ENCODE data around the gene ADAMTSL3. TPM values are rescaled to one million over a fixed set of nuclear protein-coding genes. Genes with fewer than 3 reads are reported as not detected.

ADAMTSL3 gene
- total RNA-seq, 4 donors from 2014 or later: 16.2 to 19.7 (median 19.3) TPM

DNA sequence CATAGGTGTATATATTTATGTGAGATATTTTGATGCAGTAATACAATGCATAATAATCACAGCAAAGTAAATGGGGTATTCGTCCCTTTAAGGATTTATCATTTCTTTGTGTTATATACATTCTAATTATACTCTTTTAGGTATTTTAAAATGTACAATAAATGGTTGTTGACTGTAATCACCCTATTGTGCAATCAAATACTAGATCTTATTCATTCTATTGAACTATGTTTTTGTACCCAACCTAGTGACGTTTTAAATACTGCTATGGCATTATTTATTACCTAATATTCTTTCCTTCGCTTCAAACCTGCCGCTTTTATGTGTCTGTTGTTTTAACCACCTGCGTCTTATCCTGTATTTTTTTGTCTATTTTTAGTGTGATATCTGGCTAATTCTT, 132.4 kb downstream of the ADAMTSL3 start:
- H3K27me3 ChIP-seq: no peaks in the 10 kb centered on the region
- no peak overlapping the region for H3K4me3 ChIP-seq
- H3K36me3 ChIP-seq: no peaks in the 10 kb centered on the region
- no peak for DNase-seq (ENCODE audit: low spot score in 2 of 2)
- TF ChIP-seq, protein P1, sequence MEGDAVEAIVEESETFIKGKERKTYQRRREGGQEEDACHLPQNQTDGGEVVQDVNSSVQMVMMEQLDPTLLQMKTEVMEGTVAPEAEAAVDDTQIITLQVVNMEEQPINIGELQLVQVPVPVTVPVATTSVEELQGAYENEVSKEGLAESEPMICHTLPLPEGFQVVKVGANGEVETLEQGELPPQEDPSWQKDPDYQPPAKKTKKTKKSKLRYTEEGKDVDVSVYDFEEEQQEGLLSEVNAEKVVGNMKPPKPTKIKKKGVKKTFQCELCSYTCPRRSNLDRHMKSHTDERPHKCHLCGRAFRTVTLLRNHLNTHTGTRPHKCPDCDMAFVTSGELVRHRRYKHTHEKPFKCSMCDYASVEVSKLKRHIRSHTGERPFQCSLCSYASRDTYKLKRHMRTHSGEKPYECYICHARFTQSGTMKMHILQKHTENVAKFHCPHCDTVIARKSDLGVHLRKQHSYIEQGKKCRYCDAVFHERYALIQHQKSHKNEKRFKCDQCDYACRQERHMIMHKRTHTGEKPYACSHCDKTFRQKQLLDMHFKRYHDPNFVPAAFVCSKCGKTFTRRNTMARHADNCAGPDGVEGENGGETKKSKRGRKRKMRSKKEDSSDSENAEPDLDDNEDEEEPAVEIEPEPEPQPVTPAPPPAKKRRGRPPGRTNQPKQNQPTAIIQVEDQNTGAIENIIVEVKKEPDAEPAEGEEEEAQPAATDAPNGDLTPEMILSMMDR (IDR thresholded peaks at IDR 0.05): no peak
- TF ChIP-seq EP300 (IDR thresholded peaks at IDR 0.05): no peak
- TF ChIP-seq POLR2A (IDR thresholded peaks at IDR 0.05): no peak
- no peak overlapping the region for H3K27ac ChIP-seq
- 88 to 92% methylated on average over 5 of the region's 5 CpGs for WGBS, 2 donors
- H3K4me1 ChIP-seq: no peaks in the 10 kb centered on the region
- H3K9me3 ChIP-seq: peaks cover 0 to 26% (median 0%) of the 10 kb centered on the region in 4 donors

DNA sequence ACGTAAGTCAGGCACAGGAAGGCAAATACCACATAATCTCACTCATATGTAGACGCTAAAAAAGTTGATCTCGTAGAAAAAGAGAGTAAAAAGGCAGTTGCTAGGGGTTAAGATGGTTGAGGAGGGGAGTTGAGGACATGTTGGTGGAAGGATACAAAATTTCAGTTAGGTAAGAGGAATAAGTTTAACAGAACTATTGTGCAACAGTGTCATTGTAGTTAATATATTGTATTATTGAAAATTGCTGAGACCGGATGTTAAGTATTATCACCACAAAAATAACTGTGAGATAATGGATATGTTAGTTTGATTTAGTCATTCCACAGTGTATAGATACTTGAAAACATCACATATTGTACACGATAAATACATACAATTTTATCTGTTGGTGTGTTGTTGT, 139.1 kb downstream of the ADAMTSL3 start:
- H3K4me3 ChIP-seq: no peak overlapping the region
- H3K4me1 ChIP-seq: no peaks in the 10 kb centered on the region
- H3K27ac ChIP-seq: no peak overlapping the region
- no peaks in the 10 kb centered on the region for H3K27me3 ChIP-seq
- 93 to 95% methylated on average over 5 of the region's 5 CpGs for WGBS, 2 donors
- H3K36me3 ChIP-seq: no peaks in the 10 kb centered on the region
- no peak for DNase-seq (ENCODE audit: low spot score in 2 of 2)
- no peaks in the 10 kb centered on the region for H3K9me3 ChIP-seq
- TF ChIP-seq POLR2A (IDR thresholded peaks at IDR 0.05) (no peak), EP300 (IDR thresholded peaks at IDR 0.05) (no peak)
- TF ChIP-seq, protein P1 (IDR thresholded peaks at IDR 0.05): no peak

DNA sequence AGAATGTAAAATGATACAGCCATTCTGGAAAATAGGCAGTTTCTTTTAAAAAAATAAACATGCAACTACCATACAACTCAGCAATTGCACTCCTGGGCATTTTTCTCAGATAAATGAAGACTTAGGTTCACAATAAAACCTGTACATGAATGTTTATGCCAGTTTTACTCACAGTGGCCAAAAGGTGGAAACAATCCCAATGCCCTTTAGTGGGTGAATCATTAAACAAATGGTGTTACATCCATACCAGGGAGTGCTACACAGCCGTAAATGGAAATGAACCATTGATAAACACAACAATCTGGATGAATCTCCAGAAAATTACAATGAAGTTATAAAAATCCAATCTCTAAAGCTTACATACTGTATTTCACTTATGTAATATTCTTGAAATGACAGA, 140.3 kb downstream of the ADAMTSL3 start:
- H3K27ac ChIP-seq: no peak overlapping the region
- TF ChIP-seq POLR2A (IDR thresholded peaks at IDR 0.05) (no peak), EP300 (IDR thresholded peaks at IDR 0.05) (no peak)
- TF ChIP-seq, protein P1 (IDR thresholded peaks at IDR 0.05): no peak
- no peak for DNase-seq (ENCODE audit: low spot score in 2 of 2)
- no peaks in the 10 kb centered on the region for H3K4me1 ChIP-seq
- no peaks in the 10 kb centered on the region for H3K27me3 ChIP-seq
- no peak overlapping the region for H3K4me3 ChIP-seq
- no peaks in the 10 kb centered on the region for H3K36me3 ChIP-seq
- H3K9me3 ChIP-seq: no peaks in the 10 kb centered on the region
- 93 to 95% methylated on average over 1 of the region's 1 CpG for WGBS, 2 donors

DNA sequence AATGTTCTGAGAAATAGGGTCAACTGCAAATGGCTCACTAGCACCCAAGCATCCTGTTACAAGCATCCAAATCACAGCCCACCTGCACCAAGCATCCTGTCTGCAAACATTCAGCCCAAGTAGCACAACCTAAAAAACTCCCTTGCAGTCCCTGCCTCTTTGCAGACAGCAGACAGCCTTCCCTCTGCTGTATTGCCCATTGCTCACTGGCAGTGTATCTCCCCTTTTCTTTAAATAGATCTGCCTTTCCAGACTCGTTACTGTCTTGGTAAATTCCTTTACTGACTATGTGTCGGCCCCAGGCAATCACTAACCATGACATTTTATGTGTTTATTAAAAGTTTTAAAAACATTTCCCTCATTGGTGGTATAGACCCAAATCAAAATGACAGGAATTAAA, 155.4 kb downstream of the ADAMTSL3 start:
- Histone ChIP-seq H3K27ac (no peak overlapping the region), H3K36me3 (no peaks in the 10 kb centered on the region), H3K4me1 (peaks cover 0 to 7% (median 0%) of the 10 kb centered on the region in 4 donors), H3K4me3 (no peak overlapping the region), H3K9me3 (peaks cover 0 to 18% (median 3%) of the 10 kb centered on the region in 4 donors), H3K27me3 (no peaks in the 10 kb centered on the region)
- DNase-seq (ENCODE audit: low spot score in 2 of 2): no peak
- WGBS, 2 donors: 89 to 92% methylated on average over 2 of the region's 2 CpGs
- TF ChIP-seq, protein P1 (IDR thresholded peaks at IDR 0.05): no peak
- TF ChIP-seq EP300 (IDR thresholded peaks at IDR 0.05) (no peak), POLR2A (IDR thresholded peaks at IDR 0.05) (no peak)

DNA sequence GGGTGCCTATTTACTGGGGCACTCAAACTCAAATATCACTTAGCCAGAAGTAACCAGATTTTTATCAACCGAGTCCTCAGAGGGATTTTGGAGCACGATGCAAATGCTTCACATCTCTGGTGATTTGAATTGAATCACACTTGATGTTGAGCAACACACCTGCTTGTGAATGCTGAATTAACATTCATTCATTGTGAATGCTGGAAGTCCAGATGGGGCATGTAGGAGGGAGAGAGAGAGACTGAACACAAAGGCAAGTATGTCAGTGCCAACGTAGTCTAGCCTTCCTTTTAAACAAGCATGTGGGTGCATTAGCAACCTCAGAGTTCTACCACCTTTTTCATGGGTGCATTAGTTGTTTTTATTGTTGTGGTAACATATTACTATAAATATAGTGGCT, 156.2 kb downstream of the ADAMTSL3 start:
- DNase-seq (ENCODE audit: low spot score in 2 of 2): no peak
- Histone ChIP-seq H3K27me3 (no peaks in the 10 kb centered on the region), H3K4me3 (no peak overlapping the region), H3K36me3 (no peaks in the 10 kb centered on the region), H3K9me3 (peaks cover 0 to 18% (median 3%) of the 10 kb centered on the region in 4 donors), H3K4me1 (peaks cover 0 to 13% (median 0%) of the 10 kb centered on the region in 4 donors), H3K27ac (no peak overlapping the region)
- WGBS, 2 donors: 78 to 82% methylated on average over 3 of the region's 3 CpGs
- TF ChIP-seq, protein P1 (IDR thresholded peaks at IDR 0.05): no peak
- TF ChIP-seq POLR2A (IDR thresholded peaks at IDR 0.05): no peak
- TF ChIP-seq EP300 (IDR thresholded peaks at IDR 0.05): no peak
